ENCODE measurements around the gene CAMK2G. TPM values are rescaled to one million over a fixed set of nuclear protein-coding genes. Genes with fewer than 3 reads are reported as not detected.
"Not testable (repeated sequence)": the region's sequence is repeated elsewhere in the genome, so short reads cannot be mapped to it uniquely, and the experiment has no call there.

Gene CAMK2G
- total and polyA plus RNA-seq, 3 experiments from 2014 or later: 8.1 to 17.5 (median 17.3) TPM

DNA sequence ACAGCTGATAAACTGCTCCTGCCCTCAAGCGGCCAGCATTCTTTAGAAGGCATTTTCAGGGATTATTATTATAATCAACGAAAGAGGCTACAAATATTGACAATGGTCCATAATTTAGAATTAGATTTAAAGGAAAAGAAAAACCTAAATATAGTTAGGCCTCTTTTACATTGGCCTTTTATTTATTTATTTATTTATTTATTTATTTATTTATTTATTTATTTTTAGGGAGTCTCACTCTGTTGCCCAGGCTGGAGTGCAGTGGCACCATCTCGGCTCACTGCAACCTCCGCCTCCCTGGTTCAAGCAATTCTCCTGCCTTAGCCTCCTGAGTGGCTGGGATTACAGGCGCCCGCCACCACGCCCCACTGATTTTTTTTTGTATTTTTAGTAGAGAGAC is 45.3 kb downstream of the CAMK2G start:
- H3K27ac Mint-ChIP-seq; H3K27me3 Mint-ChIP-seq; H3K9me3 ChIP-seq (ENCODE audit: low read length); H3K27me3 ChIP-seq (ENCODE audit: insufficient read depth, low read length, poor library complexity, severe bottlenecking); H3K9me3 Mint-ChIP-seq; DNase-seq; H3K4me1 ChIP-seq (ENCODE audit: insufficient read depth, low read length); H3K4me3 ChIP-seq (ENCODE audit: low read length); H3K27ac ChIP-seq (ENCODE audit: low read depth, low read length); POLR2A ChIA-PET; H3K4me1 Mint-ChIP-seq; H3K4me3 Mint-ChIP-seq; H3K36me3 ChIP-seq (ENCODE audit: insufficient read depth, low read length); CTCF ChIA-PET: not testable (repeated sequence)
- peaks cover 0 to 58% (median 2%) of the 10 kb centered on the region in 3 donors for H3K36me3 Mint-ChIP-seq

- CTCF ChIA-PET: interaction anchor here (1.8 kb wide), 1 partner anchor 112 kb away, joined by 6 read pairs; no protein-coding TSS in a partner anchor
Observed at GRCh38 chr10:73828161-73828560, 46.2 kb downstream of the CAMK2G start.

GRCh38 chr10:73827346-73828089 is 46.8 kb downstream of the CAMK2G start:
- Mint-ChIP-seq H3K9me3 (no peaks in the 10 kb centered on the region), H3K4me3 (no peak overlapping the region), H3K27ac (peak overlapping the region in 1 of 8 donors; percentile 55), H3K36me3 (peaks cover 0 to 68% (median 3%) of the 10 kb centered on the region in 3 donors), H3K4me1 (peaks cover 0 to under 1% (median 0%) of the 10 kb centered on the region in 3 donors), H3K27me3 (no peaks in the 10 kb centered on the region)
- Histone ChIP-seq H3K4me3 (ENCODE audit: low read length) (no peak overlapping the region), H3K27ac (ENCODE audit: low read depth, low read length) (no peak overlapping the region), H3K27me3 (ENCODE audit: insufficient read depth, low read length, poor library complexity, severe bottlenecking) (no peaks in the 10 kb centered on the region), H3K4me1 (ENCODE audit: insufficient read depth, low read length) (no peaks in the 10 kb centered on the region), H3K36me3 (ENCODE audit: insufficient read depth, low read length) (peaks cover 18% of the 10 kb centered on the region), H3K9me3 (ENCODE audit: low read length) (no peaks in the 10 kb centered on the region)
- ChIA-PET POLR2A (interaction anchor here (0.5 kb wide), 1 partner anchor 998 kb away, joined by 4 read pairs; no protein-coding TSS in a partner anchor), CTCF (interaction anchor here (1.3 to 1.8 kb wide), 2 partner anchors 52 to 113 kb away, joined by 5 to 6 read pairs; no protein-coding TSS in a partner anchor)
- no peak for DNase-seq

More at GRCh38 chr10:73828161-73828560, 46.2 kb downstream of the CAMK2G start:
- no peaks in the 10 kb centered on the region for H3K27me3 Mint-ChIP-seq
- peaks cover 0 to 66% (median 2%) of the 10 kb centered on the region in 3 donors for H3K36me3 Mint-ChIP-seq
- Histone ChIP-seq H3K36me3 (ENCODE audit: insufficient read depth, low read length) (peaks cover 17% of the 10 kb centered on the region), H3K27ac (ENCODE audit: low read depth, low read length) (no peak overlapping the region), H3K9me3 (ENCODE audit: low read length) (no peaks in the 10 kb centered on the region), H3K27me3 (ENCODE audit: insufficient read depth, low read length, poor library complexity, severe bottlenecking) (no peaks in the 10 kb centered on the region), H3K4me3 (ENCODE audit: low read length) (no peak overlapping the region), H3K4me1 (ENCODE audit: insufficient read depth, low read length) (no peaks in the 10 kb centered on the region)
- POLR2A ChIA-PET: no interaction called here
- no peak overlapping the region for H3K4me3 Mint-ChIP-seq
- H3K27ac Mint-ChIP-seq: peak overlapping the region in 2 of 8 donors; percentile 50 to 55
- no peaks in the 10 kb centered on the region for H3K9me3 Mint-ChIP-seq
- no peak for DNase-seq
- H3K4me1 Mint-ChIP-seq: no peaks in the 10 kb centered on the region

GRCh38 chr10:73824146-73824725 is 50.1 kb downstream of the CAMK2G start:
- CTCF ChIA-PET: interaction anchor here (2.4 kb wide), 1 partner anchor 55 kb away, joined by 7 read pairs; no protein-coding TSS in a partner anchor
- Histone ChIP-seq H3K4me3 (ENCODE audit: low read length) (no peak overlapping the region), H3K9me3 (ENCODE audit: low read length) (no peaks in the 10 kb centered on the region), H3K36me3 (ENCODE audit: insufficient read depth, low read length) (peaks cover 23% of the 10 kb centered on the region), H3K4me1 (ENCODE audit: insufficient read depth, low read length) (no peaks in the 10 kb centered on the region), H3K27ac (ENCODE audit: low read depth, low read length) (no peak overlapping the region), H3K27me3 (ENCODE audit: insufficient read depth, low read length, poor library complexity, severe bottlenecking) (no peaks in the 10 kb centered on the region)
- Mint-ChIP-seq H3K9me3 (no peaks in the 10 kb centered on the region), H3K36me3 (peaks cover 0 to 75% (median 4%) of the 10 kb centered on the region in 3 donors), H3K27me3 (peaks cover 0 to 2% of the 10 kb centered on the region in 2 donors), H3K4me1 (peaks cover 0 to 1% (median 0%) of the 10 kb centered on the region in 3 donors), H3K27ac (peak overlapping the region in 3 of 8 donors; percentile 58 to 66 (median 64)), H3K4me3 (no peak overlapping the region)
- no peak for DNase-seq
- POLR2A ChIA-PET: no interaction called here

DNA sequence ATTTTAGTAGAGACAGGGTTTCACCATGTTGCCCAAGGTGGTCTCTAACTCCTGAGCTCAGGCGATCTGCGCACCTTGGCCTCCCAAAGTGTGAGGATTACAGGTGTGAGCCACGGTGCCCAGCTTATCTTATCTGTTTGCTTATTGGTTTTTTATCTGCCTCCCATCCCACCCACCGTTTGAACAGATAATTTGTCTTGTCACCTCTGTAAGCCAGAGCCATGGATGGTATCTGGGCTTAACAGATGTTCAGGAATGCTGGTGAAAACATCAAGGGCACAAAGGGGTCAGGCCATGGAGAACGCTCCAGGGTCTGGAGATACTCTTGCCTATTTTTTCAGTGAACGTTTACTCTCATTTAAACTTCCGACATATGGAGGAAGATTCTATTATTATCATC is 51.0 kb downstream of the CAMK2G start:
- H3K4me1 ChIP-seq (ENCODE audit: insufficient read depth, low read length): no peaks in the 10 kb centered on the region
- no peaks in the 10 kb centered on the region for H3K9me3 ChIP-seq (ENCODE audit: low read length)
- ChIA-PET CTCF (interaction anchor here (2.4 kb wide), 1 partner anchor 56 kb away, joined by 7 read pairs; no protein-coding TSS in a partner anchor), POLR2A (no interaction called here)
- no peak overlapping the region for H3K4me3 ChIP-seq (ENCODE audit: low read length)
- H3K9me3 Mint-ChIP-seq: no peaks in the 10 kb centered on the region
- H3K36me3 Mint-ChIP-seq: peaks cover 0 to 76% (median 4%) of the 10 kb centered on the region in 3 donors
- H3K27ac ChIP-seq (ENCODE audit: low read depth, low read length): no peak overlapping the region
- peaks cover 0 to 2% of the 10 kb centered on the region in 2 donors for H3K27me3 Mint-ChIP-seq
- H3K27me3 ChIP-seq (ENCODE audit: insufficient read depth, low read length, poor library complexity, severe bottlenecking): no peaks in the 10 kb centered on the region
- peaks cover 23% of the 10 kb centered on the region for H3K36me3 ChIP-seq (ENCODE audit: insufficient read depth, low read length)
- peak overlapping the region in 3 of 8 donors; percentile 22 to 86 (median 57) for H3K27ac Mint-ChIP-seq
- peaks cover 0 to 1% (median 0%) of the 10 kb centered on the region in 3 donors for H3K4me1 Mint-ChIP-seq
- no peak for DNase-seq
- no peak overlapping the region for H3K4me3 Mint-ChIP-seq

DNA sequence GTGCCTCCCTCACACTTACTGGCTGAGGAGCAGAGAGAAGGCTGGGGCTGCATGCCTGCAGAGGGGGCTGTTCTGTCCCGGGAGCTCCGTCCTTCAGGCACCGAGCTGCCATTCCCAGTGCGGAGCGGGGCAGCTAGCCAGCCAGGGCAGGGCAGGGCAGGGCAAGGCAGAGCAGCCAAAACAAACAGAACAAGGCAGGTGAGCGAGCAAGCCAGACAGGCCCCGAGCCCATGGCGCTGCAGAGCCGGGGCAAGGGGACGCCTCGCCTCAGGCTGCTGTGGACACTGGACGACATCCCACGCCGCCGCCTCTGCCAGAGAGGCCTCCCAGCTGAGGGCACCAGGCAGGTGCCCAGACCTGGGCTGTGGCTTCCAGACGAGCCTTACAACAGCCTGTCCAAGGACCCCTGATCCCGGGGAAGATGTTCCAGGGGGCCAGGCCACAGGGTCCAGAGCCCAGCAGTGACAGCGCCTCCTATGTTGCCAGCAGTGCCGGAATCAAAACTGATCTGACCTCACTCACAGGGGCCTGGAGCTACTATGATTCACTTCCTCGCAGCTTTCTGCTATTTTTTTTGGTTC is 54.8 kb downstream of the CAMK2G start:
- H3K27ac Mint-ChIP-seq: peak overlapping the region in 2 of 8 donors; percentile 47 to 83

DNA sequence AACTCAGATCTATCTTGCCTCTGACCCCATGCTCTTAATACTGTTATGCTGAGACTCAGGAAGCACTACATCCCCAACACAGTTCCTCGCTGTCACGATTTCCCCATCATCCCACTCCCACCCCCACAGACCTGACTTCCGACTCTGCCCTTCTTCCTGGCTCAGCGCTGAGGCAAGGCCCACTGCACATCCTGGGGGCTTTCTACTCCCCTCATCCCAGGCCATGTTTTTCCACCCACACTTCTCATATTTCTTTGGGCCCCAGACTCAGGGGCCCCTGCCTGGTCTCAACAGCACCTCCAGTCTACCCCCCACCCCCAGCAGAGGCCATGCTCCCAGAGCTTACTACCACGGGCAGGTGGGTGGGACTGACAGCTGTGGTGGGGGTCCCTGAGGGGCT is 55.3 kb downstream of the CAMK2G start:
- H3K4me3 ChIP-seq (ENCODE audit: low read length): no peak overlapping the region
- peak overlapping the region in 3 of 8 donors; percentile 17 to 82 (median 77) for H3K27ac Mint-ChIP-seq
- peaks cover 0 to 1% (median 0%) of the 10 kb centered on the region in 3 donors for H3K4me1 Mint-ChIP-seq
- H3K27me3 ChIP-seq (ENCODE audit: insufficient read depth, low read length, poor library complexity, severe bottlenecking): no peaks in the 10 kb centered on the region
- no peak for DNase-seq
- peaks cover 0 to 2% of the 10 kb centered on the region in 2 donors for H3K27me3 Mint-ChIP-seq
- H3K27ac ChIP-seq (ENCODE audit: low read depth, low read length): no peak overlapping the region
- H3K9me3 Mint-ChIP-seq: no peaks in the 10 kb centered on the region
- no peaks in the 10 kb centered on the region for H3K4me1 ChIP-seq (ENCODE audit: insufficient read depth, low read length)
- H3K36me3 ChIP-seq (ENCODE audit: insufficient read depth, low read length): peaks cover 19% of the 10 kb centered on the region
- peaks cover 0 to 79% (median 11%) of the 10 kb centered on the region in 3 donors for H3K36me3 Mint-ChIP-seq
- no peaks in the 10 kb centered on the region for H3K9me3 ChIP-seq (ENCODE audit: low read length)
- CTCF ChIA-PET: interaction anchor here (1.4 kb wide), 1 partner anchor 9 kb away, joined by 3 read pairs; no protein-coding TSS in a partner anchor
- no peak overlapping the region for H3K4me3 Mint-ChIP-seq
- POLR2A ChIA-PET: no interaction called here

More for the DNA sequence above, 54.8 kb downstream of the CAMK2G start:
- no peaks in the 10 kb centered on the region for H3K9me3 Mint-ChIP-seq
- H3K4me1 Mint-ChIP-seq: peaks cover 0 to 1% (median 0%) of the 10 kb centered on the region in 3 donors
- Histone ChIP-seq H3K27ac (ENCODE audit: low read depth, low read length) (no peak overlapping the region), H3K4me1 (ENCODE audit: insufficient read depth, low read length) (no peaks in the 10 kb centered on the region), H3K9me3 (ENCODE audit: low read length) (no peaks in the 10 kb centered on the region), H3K36me3 (ENCODE audit: insufficient read depth, low read length) (peaks cover 21% of the 10 kb centered on the region), H3K4me3 (ENCODE audit: low read length) (no peak overlapping the region), H3K27me3 (ENCODE audit: insufficient read depth, low read length, poor library complexity, severe bottlenecking) (no peaks in the 10 kb centered on the region)
- ChIA-PET CTCF (interaction anchor here (1.3 to 1.4 kb wide), 2 partner anchors 9 to 60 kb away, joined by 3 read pairs; no protein-coding TSS in a partner anchor), POLR2A (no interaction called here)
- peaks cover 0 to 80% (median 11%) of the 10 kb centered on the region in 3 donors for H3K36me3 Mint-ChIP-seq
- no peak overlapping the region for H3K4me3 Mint-ChIP-seq
- H3K27me3 Mint-ChIP-seq: peaks cover 0 to 2% of the 10 kb centered on the region in 2 donors
- DNase-seq: no peak
